GM15510 (cell line): Measurements from ENCODE around the gene CCNI2.

ENCODE experiments used
- POLR2A ChIP-seq: IDR thresholded peaks from 3 replicates; pipeline ENCODE4 v1.6.1; 2011; ENCODE audit warnings: borderline replicate concordance; ENCODE audit not compliant: insufficient read length; ENCODE audit errors: extremely low read depth

Gene CCNI2

DNA sequence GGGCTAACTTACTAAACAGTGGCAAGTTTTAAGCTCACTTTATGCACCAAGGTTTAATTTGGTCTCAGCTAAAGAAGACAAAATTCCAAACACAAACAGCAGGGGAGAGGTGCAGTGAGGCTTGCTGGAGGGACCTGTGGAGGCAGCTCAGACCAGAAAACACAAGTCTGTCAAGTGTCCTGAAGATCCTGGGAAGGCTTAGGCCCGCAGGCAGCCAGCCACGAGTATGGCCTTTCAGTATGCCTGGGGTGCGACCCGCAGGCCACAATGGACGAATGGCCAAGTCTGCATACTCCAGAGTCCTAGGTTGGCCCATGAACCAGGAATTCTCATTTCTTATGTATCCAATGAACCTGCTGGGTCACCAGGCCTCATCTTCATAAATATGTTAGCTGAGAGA, 9.3 kb downstream of the CCNI2 start:
- no peak for TF ChIP-seq POLR2A

- TF ChIP-seq POLR2A, result no peak
These were observed 11.2 kb downstream of the CCNI2 start for GRCh38 chr5:132758451-132758850.

DNA sequence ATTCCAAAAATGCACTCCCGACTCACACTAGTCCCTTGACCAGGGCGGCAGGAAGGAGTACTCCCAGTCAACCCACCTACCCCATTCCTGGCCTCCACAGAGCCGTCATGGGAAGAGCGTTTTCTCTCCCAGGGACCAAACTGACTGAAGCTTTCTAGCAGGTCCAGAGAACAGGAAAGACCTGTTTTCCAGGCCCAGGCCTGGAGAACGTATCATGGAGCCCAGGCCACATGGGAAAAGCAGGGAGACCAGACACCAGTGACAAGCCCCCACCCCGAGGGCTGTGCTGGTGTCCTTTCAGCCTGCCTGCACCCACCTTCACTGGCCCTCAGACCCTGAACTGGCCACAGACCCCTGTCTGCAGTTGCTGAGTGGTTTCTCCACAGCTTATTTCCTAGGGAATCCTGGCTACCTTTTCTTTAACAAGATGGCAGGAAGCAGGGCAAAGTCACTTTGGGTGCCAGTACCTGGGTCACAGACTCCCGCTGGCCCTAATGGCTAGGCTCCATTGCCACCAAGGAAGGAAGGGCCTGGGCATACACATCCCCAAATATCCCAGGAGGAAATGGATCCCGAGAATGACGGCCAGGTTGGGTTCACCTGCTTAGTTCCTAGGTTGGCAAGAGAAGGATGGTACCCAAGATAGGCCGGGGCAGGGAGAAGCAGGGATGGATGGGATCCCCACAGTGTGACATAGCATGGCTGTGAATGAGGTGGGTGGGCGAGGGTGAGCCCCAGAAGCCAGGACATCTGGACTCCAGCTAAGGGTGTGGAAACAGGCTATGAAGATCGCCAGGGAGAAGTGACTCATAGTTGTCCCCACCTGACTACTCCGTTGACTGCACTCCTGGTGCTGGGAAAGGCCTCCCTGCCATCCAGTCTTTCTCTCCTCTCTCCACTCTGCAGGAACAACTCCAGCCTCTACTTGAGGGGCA, 12.2 kb downstream of the CCNI2 start:
- no peak for TF ChIP-seq POLR2A

GRCh38 chr5:132760049-132760420, 12.8 kb downstream of the CCNI2 start:
- no peak for TF ChIP-seq POLR2A

- TF ChIP-seq POLR2A, result no peak
These were observed 13.5 kb downstream of the CCNI2 start for GRCh38 chr5:132760601-132761317.

- TF ChIP-seq POLR2A, result no peak
These were observed 14.4 kb downstream of the CCNI2 start for GRCh38 chr5:132761321-132762240.

- no peak for TF ChIP-seq POLR2A
These were observed 15.2 kb downstream of the CCNI2 start for GRCh38 chr5:132762246-132763000.

GRCh38 chr5:132763181-132764036, 16.2 kb downstream of the CCNI2 start:
- TF ChIP-seq POLR2A, result no peak

GRCh38 chr5:132764051-132764450, 16.8 kb downstream of the CCNI2 start:
- no peak for TF ChIP-seq POLR2A

GRCh38 chr5:132764671-132765238, 17.5 kb downstream of the CCNI2 start:
- no peak for TF ChIP-seq POLR2A

DNA sequence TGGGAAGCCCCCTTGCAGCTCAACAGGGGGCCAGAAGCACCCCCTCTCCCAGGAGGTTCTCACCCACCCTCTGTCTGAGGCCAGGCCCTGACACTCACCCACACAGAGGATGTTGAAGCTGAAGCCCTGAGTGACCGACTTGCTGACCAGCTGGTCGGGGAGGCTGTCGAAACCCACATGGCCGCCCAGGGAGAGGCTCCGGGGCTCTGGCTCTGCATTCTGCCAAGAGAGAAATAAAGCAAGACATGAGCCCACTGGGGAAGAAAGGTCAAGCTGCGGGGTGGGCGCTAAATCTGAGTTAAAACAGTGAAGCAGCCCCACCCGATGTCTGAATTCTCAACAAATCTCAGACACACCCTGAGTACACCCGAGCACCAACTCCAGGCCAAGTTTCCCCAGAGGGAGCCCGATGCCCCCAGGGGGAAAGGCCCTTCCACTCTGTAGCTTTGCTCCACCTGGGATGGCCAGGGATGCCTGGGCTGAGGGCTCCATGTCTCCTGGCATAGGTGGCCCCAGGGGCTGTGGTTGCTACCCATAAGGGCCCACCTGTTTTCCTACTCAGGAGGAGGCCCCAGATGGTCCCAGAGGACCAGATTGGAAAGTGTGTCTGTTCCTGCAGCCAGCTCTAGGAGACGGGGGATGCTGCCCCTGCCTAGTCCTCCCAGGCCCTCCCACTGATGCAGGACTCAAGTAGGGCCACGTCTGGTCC, 18.2 kb downstream of the CCNI2 start:
- TF ChIP-seq POLR2A, result no peak
